ENCODE results near the gene RSF1.

DNA sequence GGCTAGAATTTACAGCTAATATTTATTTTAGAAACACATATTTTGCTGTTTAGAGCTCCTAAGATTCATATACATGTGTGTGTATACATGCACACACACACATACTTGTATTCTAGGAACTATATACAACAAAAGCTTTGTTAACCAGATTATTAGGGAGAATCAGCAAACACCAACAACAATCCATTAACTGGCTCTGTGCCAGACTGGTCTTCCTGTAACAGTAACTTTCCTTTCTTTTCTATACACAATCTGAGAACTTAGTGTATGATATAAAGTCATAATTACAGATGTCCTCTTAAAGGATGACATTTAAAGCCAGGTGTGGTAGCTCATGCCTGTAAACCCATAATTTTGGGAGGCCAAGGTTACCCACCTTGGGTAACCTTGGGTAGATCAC, 133.4 kb downstream of the RSF1 start:
- no peak for TF ChIP-seq CTCF (conservative IDR thresholded peaks at IDR 0.05; ENCODE audit: low read depth in 2 of 2)
- TF ChIP-seq POLR2AphosphoS5 (IDR thresholded peaks at IDR 0.05; ENCODE audit: low read depth), result no peak
- TF ChIP-seq, protein P1, sequence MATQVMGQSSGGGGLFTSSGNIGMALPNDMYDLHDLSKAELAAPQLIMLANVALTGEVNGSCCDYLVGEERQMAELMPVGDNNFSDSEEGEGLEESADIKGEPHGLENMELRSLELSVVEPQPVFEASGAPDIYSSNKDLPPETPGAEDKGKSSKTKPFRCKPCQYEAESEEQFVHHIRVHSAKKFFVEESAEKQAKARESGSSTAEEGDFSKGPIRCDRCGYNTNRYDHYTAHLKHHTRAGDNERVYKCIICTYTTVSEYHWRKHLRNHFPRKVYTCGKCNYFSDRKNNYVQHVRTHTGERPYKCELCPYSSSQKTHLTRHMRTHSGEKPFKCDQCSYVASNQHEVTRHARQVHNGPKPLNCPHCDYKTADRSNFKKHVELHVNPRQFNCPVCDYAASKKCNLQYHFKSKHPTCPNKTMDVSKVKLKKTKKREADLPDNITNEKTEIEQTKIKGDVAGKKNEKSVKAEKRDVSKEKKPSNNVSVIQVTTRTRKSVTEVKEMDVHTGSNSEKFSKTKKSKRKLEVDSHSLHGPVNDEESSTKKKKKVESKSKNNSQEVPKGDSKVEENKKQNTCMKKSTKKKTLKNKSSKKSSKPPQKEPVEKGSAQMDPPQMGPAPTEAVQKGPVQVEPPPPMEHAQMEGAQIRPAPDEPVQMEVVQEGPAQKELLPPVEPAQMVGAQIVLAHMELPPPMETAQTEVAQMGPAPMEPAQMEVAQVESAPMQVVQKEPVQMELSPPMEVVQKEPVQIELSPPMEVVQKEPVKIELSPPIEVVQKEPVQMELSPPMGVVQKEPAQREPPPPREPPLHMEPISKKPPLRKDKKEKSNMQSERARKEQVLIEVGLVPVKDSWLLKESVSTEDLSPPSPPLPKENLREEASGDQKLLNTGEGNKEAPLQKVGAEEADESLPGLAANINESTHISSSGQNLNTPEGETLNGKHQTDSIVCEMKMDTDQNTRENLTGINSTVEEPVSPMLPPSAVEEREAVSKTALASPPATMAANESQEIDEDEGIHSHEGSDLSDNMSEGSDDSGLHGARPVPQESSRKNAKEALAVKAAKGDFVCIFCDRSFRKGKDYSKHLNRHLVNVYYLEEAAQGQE (IDR thresholded peaks at IDR 0.05; ENCODE audit: unreplicated experiment), result no peak
- TF ChIP-seq EZH2 (IDR thresholded peaks at IDR 0.05; ENCODE audit: low read depth, unreplicated experiment), result no peak
- no peak for TF ChIP-seq EZH2phosphoT487 (IDR thresholded peaks at IDR 0.05; ENCODE audit: unreplicated experiment)

Data from GM23338 (cell line).